Left ventricle myocardium inferior (tissue), 1 donor: Measurements from ENCODE around the gene ZFPL1. TPM values are rescaled to one million over a fixed set of nuclear protein-coding genes. Genes with fewer than 3 reads are reported as not detected.
A peak's percentile ranks its signal among the peaks of the same experiment; 100 is the strongest.

Experiments
- DNase-seq: peaks from one replicate; pipeline ENCODE4 v3.0.0-alpha.2; 2020
- H3K27ac ChIP-seq: fragments of 200-600 bp; replicated peaks from 2 replicates; pipeline ENCODE4 v1.8.0; 2021
- H3K27me3 ChIP-seq: fragments of 200-600 bp; 2 replicates; pipeline ENCODE4 v1.8.0; 2021; ENCODE audit warnings: low read depth
- H3K36me3 ChIP-seq: fragments of 200-600 bp; 2 replicates; pipeline ENCODE4 v1.8.0; 2021
- H3K4me1 ChIP-seq: fragments of 200-600 bp; 2 replicates; pipeline ENCODE4 v1.8.0; 2021
- H3K4me3 ChIP-seq: fragments of 200-600 bp; 2 replicates; pipeline ENCODE4 v1.8.0; 2021; ENCODE audit warnings: mild to moderate bottlenecking, moderate library complexity
- H3K9me3 ChIP-seq: fragments of 200-600 bp; replicated peaks from 2 replicates; pipeline ENCODE4 v1.8.0; 2021
- CTCF ChIP-seq: fragments of 200-600 bp; IDR thresholded peaks from 2 replicates; pipeline ENCODE4 v1.8.0; 2021; ENCODE audit warnings: antibody characterized with exemption, mild to moderate bottlenecking, borderline replicate concordance
- intact Hi-C: fragments of 100-400 bp; cut with micrococcal nuclease; formaldehyde crosslinking; loops from one replicate; pipeline ENCODE4 v1.11.0; 2022
- total RNA-seq: library from RNA; stranded (reverse); fragmentation: NEBNext Ultra II Directional; extraction: Animal tissue kit (Norgen Biotek cat#: 25700); gene quantifications from one replicate; pipeline ENCODE4 v1.2.1, GENCODE V29; 2021
- donor health status: DM: no; HTN: yes; CAD: no; lungs with severe emphysema.

ZFPL1 gene
- total RNA-seq, 1 donor from 2014 or later, result 23.1 TPM

GRCh38 chr11:65133724-65134123 is 49.7 kb downstream of the ZFPL1 start:
- peak overlapping the region; percentile 100 for H3K27ac ChIP-seq
- TF ChIP-seq CTCF, result no peak
- intact Hi-C loops, result no loop called here
- peaks cover 44% of the 10 kb centered on the region for H3K36me3 ChIP-seq
- no peaks in the 10 kb centered on the region for H3K9me3 ChIP-seq
- peaks cover 35% of the 10 kb centered on the region for H3K4me1 ChIP-seq
- peak; percentile 39 for DNase-seq
- no peaks in the 10 kb centered on the region for H3K27me3 ChIP-seq
- H3K4me3 ChIP-seq, result peak overlapping the region; percentile 99

GRCh38 chr11:65134240-65134951 is 50.4 kb downstream of the ZFPL1 start, which contains the start of gene SYVN1:
SYVN1 (minus strand) TSS chr11:65134519; CDS start chr11:65133601, 918 bp downstream.
- Histone ChIP-seq H3K36me3 (peaks cover 37% of the 10 kb centered on the region), H3K27ac (peak within 1 kb of the TSS; percentile 100), H3K4me3 (peak within 1 kb of the TSS; percentile 99), H3K9me3 (no peaks in the 10 kb centered on the region), H3K4me1 (peaks cover 35% of the 10 kb centered on the region), H3K27me3 (no peaks in the 10 kb centered on the region)
- no peak for TF ChIP-seq CTCF
- intact Hi-C loops, result no loop called here
- DNase-seq, result peak; percentile 90

GRCh38 chr11:65134952-65135632 is 51.1 kb downstream of the ZFPL1 start:
- intact Hi-C loops, result no loop called here
- peak; percentile 89 for DNase-seq

GRCh38 chr11:65135633-65136145 is 51.7 kb downstream of the ZFPL1 start:
- Histone ChIP-seq H3K27ac (peak overlapping the region; percentile 100), H3K4me1 (peaks cover 35% of the 10 kb centered on the region), H3K36me3 (peaks cover 24% of the 10 kb centered on the region), H3K4me3 (peak overlapping the region; percentile 99), H3K27me3 (no peaks in the 10 kb centered on the region), H3K9me3 (no peaks in the 10 kb centered on the region)
- intact Hi-C loops, result no loop called here
- TF ChIP-seq CTCF, result no peak
- DNase-seq, result no peak

More at GRCh38 chr11:65134952-65135632, 51.1 kb downstream of the ZFPL1 start:
- peaks cover 30% of the 10 kb centered on the region for H3K36me3 ChIP-seq
- peak overlapping the region; percentile 99 for H3K4me3 ChIP-seq
- no peaks in the 10 kb centered on the region for H3K9me3 ChIP-seq
- TF ChIP-seq CTCF, result no peak
- no peaks in the 10 kb centered on the region for H3K27me3 ChIP-seq
- H3K27ac ChIP-seq, result peak overlapping the region; percentile 100
- H3K4me1 ChIP-seq, result peaks cover 35% of the 10 kb centered on the region

GRCh38 chr11:65136515-65137096 is 52.6 kb downstream of the ZFPL1 start:
- H3K27me3 ChIP-seq, result no peaks in the 10 kb centered on the region
- H3K9me3 ChIP-seq, result no peaks in the 10 kb centered on the region
- H3K4me3 ChIP-seq, result no peak overlapping the region
- H3K36me3 ChIP-seq, result peaks cover 15% of the 10 kb centered on the region
- no peak for DNase-seq
- H3K27ac ChIP-seq, result no peak overlapping the region
- intact Hi-C loops, result no loop called here
- peaks cover 35% of the 10 kb centered on the region for H3K4me1 ChIP-seq
- no peak for TF ChIP-seq CTCF
